ENCODE data around the gene CXCR6. TPM values are rescaled to one million over a fixed set of nuclear protein-coding genes. Genes with fewer than 3 reads are reported as not detected.

CXCR6 gene
- total and polyA plus RNA-seq, 2 of the 13 experiments (the other 11 are each of a cell fraction or from before 2014, with no cell fraction given), result not detected

DNA sequence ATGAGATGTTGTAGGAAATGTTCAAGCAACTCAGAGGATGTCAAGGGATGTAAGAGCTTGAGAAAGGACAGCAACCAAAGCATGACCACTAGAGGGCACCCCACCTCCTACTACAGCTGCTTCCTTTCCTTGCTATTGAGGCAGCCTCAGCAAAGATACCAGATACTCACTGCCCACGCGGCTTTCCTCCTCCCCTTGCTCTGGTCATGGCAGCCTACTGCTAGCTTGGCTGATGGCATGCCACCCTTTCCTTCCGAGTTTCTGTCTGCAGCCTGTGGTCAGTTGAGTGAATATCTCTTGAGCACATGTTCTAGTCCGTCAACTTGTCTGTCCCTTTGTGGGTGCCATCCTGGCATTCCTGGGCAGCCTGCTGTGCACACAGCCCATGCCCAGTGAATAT lies 4.4 kb upstream of the CXCR6 start:
- WGBS (ENCODE audit: low lambda C conversion rate), result 52% methylated on average over 2 of the region's 4 CpGs
- no peak overlapping the region for H3K9ac ChIP-seq (ENCODE audit: insufficient read depth, low read depth, low read length)
- H4K20me1 ChIP-seq (ENCODE audit: insufficient read depth, low read length), result no peaks in the 10 kb centered on the region
- H2AFZ ChIP-seq (ENCODE audit: low read length), result no peak overlapping the region
- no peak overlapping the region for H3K27ac ChIP-seq (ENCODE audit: extremely low read length, insufficient read depth, low read length)
- H3K79me2 ChIP-seq (ENCODE audit: insufficient read depth, low read length), result no peaks in the 10 kb centered on the region
- POLR2A ChIA-PET, result no interaction called here
- ATAC-seq (peak; percentile 92), FAIRE-seq (peak; percentile 75), DNase-seq (ENCODE audit: low spot score) (peak; percentile 65)
- H3K9me3 ChIP-seq (ENCODE audit: low read length), result no peaks in the 10 kb centered on the region
- H3K4me1 ChIP-seq (ENCODE audit: insufficient read depth, low read length), result no peaks in the 10 kb centered on the region
- no TSS peak for BruUV-seq (replicated peaks)
- intact Hi-C loops (cut with micrococcal nuclease; ENCODE audit: unreplicated experiment), result loop anchor here (1.0 kb wide), 1 partner anchor 140 kb away; no protein-coding TSS in a partner anchor
- CTCF ChIA-PET (ENCODE audit: low intra/inter-chr PET ratio, low total read pairs), result interaction anchor here (0.7 to 6.2 kb wide), 2 partner anchors 140 to 178 kb away, joined by 5 to 126 read pairs; no protein-coding TSS in a partner anchor
- in situ Hi-C loops (cut with HindIII; ENCODE audit: extremely low pct_ligation_motif_present, low pct_unique_long_range_greater_than_20kb), result loop anchor here (5.0 kb wide), 1 partner anchor 138 kb away; no protein-coding TSS in a partner anchor
- no peak overlapping the region for H3K4me2 ChIP-seq (ENCODE audit: low read depth, low read length)
- H3K36me3 ChIP-seq (replicated peaks in 1 of 2; ENCODE audit: control insufficient read depth in 1 of 2, insufficient read depth in 2 of 2, low read length in 2 of 2), result peaks cover 5 to 39% of the 10 kb centered on the region in 2 experiments
- H3K4me3 ChIP-seq (replicated peaks in 1 of 3; ENCODE audit: insufficient read depth in 1 of 3, low read depth in 2 of 3, low read length in 3 of 3), result no peak overlapping the region
- no peaks in the 10 kb centered on the region for H3K27me3 ChIP-seq (ENCODE audit: control insufficient read depth in 1 of 2, insufficient read depth in 2 of 2, low read length in 2 of 2)
- peak; percentile 92 for TF ChIP-seq SMC3 (IDR thresholded peaks at IDR 0.05; ENCODE audit: low read length)
- TF ChIP-seq ZBTB33 (CRISPR knock-in tag; IDR thresholded peaks at IDR 0.05), result no peak
- no peak for TF ChIP-seq ISL2 (CRISPR knock-in tag; IDR thresholded peaks at IDR 0.05)
- TF ChIP-seq ESRRA (CRISPR knock-in tag; IDR thresholded peaks at IDR 0.05; ENCODE audit: low read depth), result no peak
- TF ChIP-seq TFAP4 (IDR thresholded peaks at IDR 0.05; ENCODE audit: borderline replicate concordance, low read depth), result peak; percentile 39; the same call in 1 of the 2 replicates
- TF ChIP-seq ZNF274 (CRISPR knock-in tag; IDR thresholded peaks at IDR 0.05), result 0 out of 2 replicates have a peak, but pooled peaks have one; percentile 53
- TF ChIP-seq, protein P1, sequence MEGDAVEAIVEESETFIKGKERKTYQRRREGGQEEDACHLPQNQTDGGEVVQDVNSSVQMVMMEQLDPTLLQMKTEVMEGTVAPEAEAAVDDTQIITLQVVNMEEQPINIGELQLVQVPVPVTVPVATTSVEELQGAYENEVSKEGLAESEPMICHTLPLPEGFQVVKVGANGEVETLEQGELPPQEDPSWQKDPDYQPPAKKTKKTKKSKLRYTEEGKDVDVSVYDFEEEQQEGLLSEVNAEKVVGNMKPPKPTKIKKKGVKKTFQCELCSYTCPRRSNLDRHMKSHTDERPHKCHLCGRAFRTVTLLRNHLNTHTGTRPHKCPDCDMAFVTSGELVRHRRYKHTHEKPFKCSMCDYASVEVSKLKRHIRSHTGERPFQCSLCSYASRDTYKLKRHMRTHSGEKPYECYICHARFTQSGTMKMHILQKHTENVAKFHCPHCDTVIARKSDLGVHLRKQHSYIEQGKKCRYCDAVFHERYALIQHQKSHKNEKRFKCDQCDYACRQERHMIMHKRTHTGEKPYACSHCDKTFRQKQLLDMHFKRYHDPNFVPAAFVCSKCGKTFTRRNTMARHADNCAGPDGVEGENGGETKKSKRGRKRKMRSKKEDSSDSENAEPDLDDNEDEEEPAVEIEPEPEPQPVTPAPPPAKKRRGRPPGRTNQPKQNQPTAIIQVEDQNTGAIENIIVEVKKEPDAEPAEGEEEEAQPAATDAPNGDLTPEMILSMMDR (CRISPR knock-in tag; IDR thresholded peaks at IDR 0.05), result peak; percentile 92
- TF ChIP-seq XRCC5 (optimal IDR thresholded peaks at IDR 0.05; ENCODE audit: low read length), result peak; percentile 17
- peak; percentile 68; the same call in 1 of the 2 replicates for TF ChIP-seq RAD21 (CRISPR knock-in tag; IDR thresholded peaks at IDR 0.05)
- no peak for TF ChIP-seq NR1H2 (CRISPR knock-in tag; IDR thresholded peaks at IDR 0.05; ENCODE audit: borderline replicate concordance, low read depth)
- no peak for TF ChIP-seq ZNF407 (CRISPR knock-in tag; IDR thresholded peaks at IDR 0.05; ENCODE audit: not compliant biosample characterization)
- TF ChIP-seq BORCS8-MEF2B (CRISPR knock-in tag; IDR thresholded peaks at IDR 0.05), result 0 out of 2 replicates have a peak, but pooled peaks have one; percentile 21
